Natural killer cell (primary cell): ENCODE measurements around the gene BPIFB6. TPM values are rescaled to one million over a fixed set of nuclear protein-coding genes. Genes with fewer than 3 reads are reported as not detected.

ENCODE experiments used
- ATAC-seq, 3 donors: fragments of 150-1000 bp in 2 of 3; fragments of 200-7000 bp in 1 of 3; cut with Tn5 transposase; 1 replicate in 1 of 3; 2 replicates in 2 of 3; pipeline ENCODE4 v1.10.0; 2021; ENCODE audit warnings: mild to moderate bottlenecking in 2 of 3, moderate library complexity in 2 of 3
- DNase-seq, 2 donors: peaks; one replicate each; pipeline versions ENCODE4 v3.0.0 to v3.0.0-alpha.2; 2013 to 2021; ENCODE audit warnings: mixed read lengths in 1 of 2
- H3K27ac ChIP-seq: one replicate; pipeline ENCODE4 v1.5.1; 2013; ENCODE audit warnings: mild to moderate bottlenecking, low read length
- H3K27me3 ChIP-seq: one replicate; pipeline ENCODE4 v1.6.1; 2013; ENCODE audit warnings: low read length; ENCODE audit not compliant: control insufficient read depth, insufficient read depth
- H3K36me3 ChIP-seq: one replicate; pipeline ENCODE4 v1.6.1; 2013; ENCODE audit warnings: low read length; ENCODE audit not compliant: control insufficient read depth, insufficient read depth
- H3K4me1 ChIP-seq: one replicate; pipeline ENCODE4 v1.6.1; 2013; ENCODE audit warnings: low read length; ENCODE audit not compliant: control insufficient read depth, insufficient read depth
- H3K4me3 ChIP-seq: one replicate; pipeline ENCODE4 v1.5.1; 2013; ENCODE audit warnings: low read length
- H3K9me3 ChIP-seq: one replicate; pipeline ENCODE4 v1.6.1; 2013; ENCODE audit warnings: low read length; ENCODE audit not compliant: control insufficient read depth, insufficient read depth
- H3K27ac Mint-ChIP-seq, 2 donors: one replicate each; pipeline ENCODE4 v1.8.0; 2022; ENCODE audit warnings: mild to moderate bottlenecking in 2 of 2, mixed read lengths in 2 of 2, moderate library complexity in 1 of 2
- H3K27me3 Mint-ChIP-seq, 2 donors: one replicate each; pipeline ENCODE4 v1.8.0; 2022; ENCODE audit warnings: low read depth in 2 of 2, mixed read lengths in 2 of 2
- H3K36me3 Mint-ChIP-seq: one replicate; pipeline ENCODE4 v1.8.0; 2022; ENCODE audit warnings: mixed read lengths
- H3K4me1 Mint-ChIP-seq, 2 donors: one replicate each; pipeline ENCODE4 v1.8.0; 2022; ENCODE audit warnings: mixed read lengths in 2 of 2
- H3K4me3 Mint-ChIP-seq: one replicate; pipeline ENCODE4 v1.8.0; 2022; ENCODE audit warnings: mild to moderate bottlenecking, moderate library complexity, mixed read lengths
- H3K9me3 Mint-ChIP-seq, 2 donors: one replicate each; pipeline ENCODE4 v1.8.0; 2022; ENCODE audit warnings: mixed read lengths in 2 of 2
- WGBS: methylation state at CpG from one replicate; pipeline ENCODE4 v1.1.7; 2013; ENCODE audit warnings: missing lambda C conversion rate; ENCODE audit not compliant: insufficient coverage; 5-methylcytosine and 5-hydroxymethylcytosine counted together
- intact Hi-C: fragments of 100-400 bp; cut with micrococcal nuclease; formaldehyde crosslinking; loops from one replicate; pipeline ENCODE4 v1.14.2; 2022
- total RNA-seq, 4 donors: library from RNA; stranded (reverse); fragments of 120-200 nt in 1 of 4; gene quantifications; one replicate each; pipeline versions ENCODE4 v1.2.3 to v1.2.4, GENCODE V29; 2013 to 2022
- TF ChIP-seq, protein P1 (sequence below): fragments of 200-600 bp; IDR thresholded peaks from one replicate; pipeline ENCODE4 v1.8.0; 2022; ENCODE audit warnings: antibody characterized with exemption

The BPIFB6 gene
- total RNA-seq, 3 donors from 2014 or later (not counting 1 experiment from before 2014, with no cell fraction given), result not detected

DNA sequence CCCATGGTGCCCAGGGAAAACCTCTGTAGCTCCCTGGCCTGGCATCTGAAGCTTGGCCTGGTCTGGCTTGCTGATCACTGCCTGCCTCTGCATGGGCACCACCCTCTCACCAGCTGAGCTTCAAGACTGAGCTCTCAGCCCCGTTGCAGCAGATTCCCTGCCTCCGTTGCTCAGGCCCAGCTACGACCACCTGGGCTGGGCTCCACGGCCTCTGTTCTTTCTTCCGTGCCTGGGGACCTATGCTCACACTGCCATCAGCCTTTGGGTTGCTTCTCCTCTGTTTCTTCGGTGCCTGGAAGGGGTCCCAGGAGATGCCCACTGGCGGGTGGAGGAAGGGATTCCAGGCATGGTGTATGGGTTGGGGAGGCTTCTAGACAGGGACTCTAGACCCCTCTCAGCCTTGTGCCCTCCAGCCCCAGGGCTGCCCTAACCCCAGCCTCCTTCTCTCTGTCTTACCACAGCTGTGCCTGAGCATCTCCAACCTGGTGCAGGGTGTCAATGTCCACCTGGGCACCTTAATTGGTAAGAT, 14.8 kb upstream of the BPIFB6 start:
- Mint-ChIP-seq H3K27me3 (no peaks in the 10 kb centered on the region), H3K36me3 (no peaks in the 10 kb centered on the region), H3K4me3 (no peak overlapping the region), H3K4me1 (peaks cover 5 to 6% of the 10 kb centered on the region in 2 donors), H3K27ac (no peak overlapping the region), H3K9me3 (no peaks in the 10 kb centered on the region)
- Histone ChIP-seq H3K9me3 (no peaks in the 10 kb centered on the region), H3K4me1 (no peaks in the 10 kb centered on the region), H3K27me3 (no peaks in the 10 kb centered on the region), H3K27ac (no peak overlapping the region), H3K4me3 (no peak overlapping the region), H3K36me3 (no peaks in the 10 kb centered on the region)
- WGBS, result 79% methylated on average over 7 of the region's 7 CpGs
- no peak for DNase-seq
- intact Hi-C loops, result no loop called here
- TF ChIP-seq, protein P1, sequence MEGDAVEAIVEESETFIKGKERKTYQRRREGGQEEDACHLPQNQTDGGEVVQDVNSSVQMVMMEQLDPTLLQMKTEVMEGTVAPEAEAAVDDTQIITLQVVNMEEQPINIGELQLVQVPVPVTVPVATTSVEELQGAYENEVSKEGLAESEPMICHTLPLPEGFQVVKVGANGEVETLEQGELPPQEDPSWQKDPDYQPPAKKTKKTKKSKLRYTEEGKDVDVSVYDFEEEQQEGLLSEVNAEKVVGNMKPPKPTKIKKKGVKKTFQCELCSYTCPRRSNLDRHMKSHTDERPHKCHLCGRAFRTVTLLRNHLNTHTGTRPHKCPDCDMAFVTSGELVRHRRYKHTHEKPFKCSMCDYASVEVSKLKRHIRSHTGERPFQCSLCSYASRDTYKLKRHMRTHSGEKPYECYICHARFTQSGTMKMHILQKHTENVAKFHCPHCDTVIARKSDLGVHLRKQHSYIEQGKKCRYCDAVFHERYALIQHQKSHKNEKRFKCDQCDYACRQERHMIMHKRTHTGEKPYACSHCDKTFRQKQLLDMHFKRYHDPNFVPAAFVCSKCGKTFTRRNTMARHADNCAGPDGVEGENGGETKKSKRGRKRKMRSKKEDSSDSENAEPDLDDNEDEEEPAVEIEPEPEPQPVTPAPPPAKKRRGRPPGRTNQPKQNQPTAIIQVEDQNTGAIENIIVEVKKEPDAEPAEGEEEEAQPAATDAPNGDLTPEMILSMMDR, result no peak
- no peak for ATAC-seq

DNA sequence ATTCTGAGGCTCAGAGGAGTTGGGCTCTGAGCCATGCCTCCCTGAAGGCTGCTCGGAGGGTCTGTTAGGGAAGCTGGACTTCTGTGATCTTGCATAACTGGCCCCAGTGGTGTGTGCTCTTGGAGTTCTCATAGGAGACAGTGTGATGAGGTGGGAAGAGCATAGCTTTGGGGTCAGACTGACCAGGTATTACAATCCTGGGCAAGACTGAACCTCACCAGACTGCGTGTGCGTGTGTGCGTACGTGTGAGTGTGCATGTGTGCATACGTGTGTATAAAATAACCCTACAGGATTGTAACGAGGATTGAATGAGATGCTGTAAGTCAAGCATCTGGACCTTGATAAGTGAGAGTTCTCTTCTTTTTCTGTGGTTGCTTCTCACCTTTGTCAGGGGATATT, 13.9 kb upstream of the BPIFB6 start:
- Mint-ChIP-seq H3K27ac (no peak overlapping the region), H3K36me3 (no peaks in the 10 kb centered on the region), H3K4me3 (no peak overlapping the region), H3K27me3 (no peaks in the 10 kb centered on the region), H3K4me1 (peaks cover 5 to 6% of the 10 kb centered on the region in 2 donors), H3K9me3 (no peaks in the 10 kb centered on the region)
- no peaks in the 10 kb centered on the region for H3K36me3 ChIP-seq
- no peaks in the 10 kb centered on the region for H3K9me3 ChIP-seq
- ATAC-seq (no peak), DNase-seq (no peak)
- TF ChIP-seq, protein P1, result no peak
- no peak overlapping the region for H3K4me3 ChIP-seq
- no peaks in the 10 kb centered on the region for H3K4me1 ChIP-seq
- H3K27me3 ChIP-seq, result no peaks in the 10 kb centered on the region
- H3K27ac ChIP-seq, result no peak overlapping the region
- intact Hi-C loops, result no loop called here
- WGBS, result 95% methylated on average over 7 of the region's 7 CpGs

DNA sequence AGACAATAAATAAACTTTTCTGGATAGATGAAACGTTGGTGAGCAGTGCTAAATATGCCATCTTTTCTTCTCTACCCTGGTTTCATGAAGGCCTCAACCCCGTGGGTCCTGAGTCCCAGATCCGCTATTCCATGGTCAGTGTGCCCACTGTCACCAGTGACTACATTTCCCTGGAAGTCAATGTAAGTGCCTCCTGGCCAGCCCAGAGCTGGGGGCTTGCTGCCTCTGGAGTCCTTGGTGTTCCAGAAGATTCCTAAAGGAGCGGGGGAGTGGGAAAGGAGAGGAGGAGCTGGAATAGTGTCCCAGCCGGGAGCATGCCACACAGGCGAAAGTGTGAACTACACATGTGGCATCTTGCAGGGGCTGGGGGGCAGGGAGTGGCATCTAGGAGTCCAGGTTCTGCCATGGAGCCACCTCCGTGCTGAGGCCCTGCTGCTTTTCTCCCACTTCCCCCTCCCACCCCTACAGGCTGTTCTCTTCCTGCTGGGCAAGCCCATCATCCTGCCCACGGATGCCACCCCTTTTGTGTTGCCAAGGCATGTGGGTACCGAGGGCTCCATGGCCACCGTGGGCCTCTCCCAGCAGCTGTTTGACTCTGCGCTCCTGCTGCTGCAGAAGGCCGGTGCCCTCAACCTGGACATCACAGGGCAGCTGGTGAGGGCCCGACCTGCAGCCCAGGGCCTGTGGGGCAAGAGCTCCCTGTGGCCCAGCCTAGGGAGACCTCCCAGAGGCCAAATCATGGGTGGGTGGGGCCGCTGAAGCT, 13.1 kb upstream of the BPIFB6 start:
- H3K27ac Mint-ChIP-seq, result no peak overlapping the region
- H3K27ac ChIP-seq, result no peak overlapping the region
- H3K4me1 Mint-ChIP-seq, result peaks cover under 1 to 6% of the 10 kb centered on the region in 2 donors
- DNase-seq (no peak), ATAC-seq (no peak)
- no peaks in the 10 kb centered on the region for H3K27me3 Mint-ChIP-seq
- WGBS, result 68% methylated on average over 14 of the region's 14 CpGs
- no peaks in the 10 kb centered on the region for H3K9me3 Mint-ChIP-seq
- no peaks in the 10 kb centered on the region for H3K36me3 ChIP-seq
- no peak overlapping the region for H3K4me3 Mint-ChIP-seq
- no peaks in the 10 kb centered on the region for H3K9me3 ChIP-seq
- H3K4me3 ChIP-seq, result no peak overlapping the region
- no peaks in the 10 kb centered on the region for H3K4me1 ChIP-seq
- TF ChIP-seq, protein P1, result no peak
- H3K27me3 ChIP-seq, result no peaks in the 10 kb centered on the region
- H3K36me3 Mint-ChIP-seq, result no peaks in the 10 kb centered on the region
- intact Hi-C loops, result no loop called here
